H1 (cell line): ENCODE results near the gene CNR1. TPM values are rescaled to one million over a fixed set of nuclear protein-coding genes. Genes with fewer than 3 reads are reported as not detected.

Experiments
- RNF2 ChIP-seq: fragments of 200-900, 300-1000 bp; sonication (generic); IDR thresholded peaks from 2 replicates; pipeline ENCODE4 v1.7.1; 2016; ENCODE audit warnings: borderline replicate concordance, low read depth, mild to moderate bottlenecking, antibody characterized with exemption, low read length; ENCODE audit not compliant: poor library complexity, severe bottlenecking; ENCODE audit errors: missing control alignments
- SP1 ChIP-seq: IDR thresholded peaks from 2 replicates; pipeline ENCODE4 v1.6.1; 2011; ENCODE audit warnings: low read depth, low read length
- polyA plus RNA-seq, 7 experiments: library from polyadenylated mRNA; depleted of rRNA in 3 of 7; stranded (reverse) in 5 of 7; unstranded in 2 of 7; fragments of >200 nt in 5 of 7; fragments of 200-250 nt in 2 of 7; gene quantifications; 1 replicate in 5 of 7; 2 replicates in 1 of 7; 4 replicates in 1 of 7; pipeline versions ENCODE4 v1.2.1 to v1.2.3, GENCODE V29; 2011 to 2013; ENCODE audit warnings: missing spikeins in 2 of 7, mixed read lengths in 2 of 7
- total RNA-seq: library from RNA; stranded (reverse); fragmentation: NEBNext Ultra II Directional; extraction: Animal tissue kit (Norgen Biotek cat#: 25700); gene quantifications from 2 replicates; pipeline ENCODE4 v1.2.1, GENCODE V29; 2021
- TF ChIP-seq, protein P1 (sequence below): IDR thresholded peaks from 2 replicates; pipeline ENCODE4 v1.6.1; 2011; ENCODE audit warnings: low read depth, mild to moderate bottlenecking, low read length; ENCODE audit not compliant: insufficient read depth

Gene CNR1
- total and polyA plus RNA-seq, 2 of the 8 experiments (the other 6 are each of a cell fraction or from before 2014, with no cell fraction given), result 0.83 to 3.1 TPM

- TF ChIP-seq, protein P1, sequence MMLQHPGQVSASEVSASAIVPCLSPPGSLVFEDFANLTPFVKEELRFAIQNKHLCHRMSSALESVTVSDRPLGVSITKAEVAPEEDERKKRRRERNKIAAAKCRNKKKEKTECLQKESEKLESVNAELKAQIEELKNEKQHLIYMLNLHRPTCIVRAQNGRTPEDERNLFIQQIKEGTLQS, result no peak
- TF ChIP-seq RNF2 (no peak), SP1 (no peak)
- TF ChIP-seq, all 59 proteins: peak for 0
Observed at GRCh38 chr6:88144637-88145297, 21.4 kb downstream of the CNR1 start (continued).
